Mammary epithelial cell (primary cell): ENCODE measurements around the gene C1QTNF12.

Source experiments
- CTCF ChIP-seq, 2 donors: IDR thresholded peaks in 1 of 2; conservative IDR thresholded peaks in 1 of 2; 2 replicates each; pipeline ENCODE4 v1.5.1; 2011 to 2012; ENCODE audit warnings: inconsistent platforms in 2 of 2, low read length in 2 of 2, mild to moderate bottlenecking in 2 of 2, control low read depth in 1 of 2, low read depth in 1 of 2; ENCODE audit not compliant: insufficient read depth in 1 of 2; ENCODE audit errors: extremely low read depth in 1 of 2
- EZH2 ChIP-seq: IDR thresholded peaks from 2 replicates; pipeline ENCODE4 v1.6.1; 2012; ENCODE audit warnings: low read length, inconsistent platforms, borderline replicate concordance

GRCh38 chr1:1237874-1238701, 8.4 kb downstream of the C1QTNF12 start:
- TF ChIP-seq CTCF (conservative IDR thresholded peaks at IDR 0.05 in 1 of 2, IDR thresholded peaks at IDR 0.05 in 1 of 2; ENCODE audit: extremely low read depth in 1 of 2, insufficient read depth in 1 of 2, low read depth in 1 of 2, low read length in 2 of 2) = no peak
- TF ChIP-seq EZH2 = no peak
